Ovary (tissue), 9 donors: ENCODE data around the gene TMEM260. TPM values are rescaled to one million over a fixed set of nuclear protein-coding genes. Genes with fewer than 3 reads are reported as not detected.
A peak's percentile ranks its signal among the peaks of the same experiment; 100 is the strongest.

Experiments used
- DNase-seq, 5 donors: peaks; one replicate each; pipeline ENCODE4 v3.0.0-alpha.2; 2019 to 2020
- H3K27ac ChIP-seq, 2 donors: fragments of 200-600 bp; one replicate each; pipeline versions ENCODE4 v1.5.1 to v1.8.0; 2019 to 2022
- H3K27me3 ChIP-seq: fragments of 200-600 bp; one replicate; pipeline ENCODE4 v1.8.0; 2022
- H3K36me3 ChIP-seq: fragments of 200-600 bp; sonication (generic); one replicate; pipeline ENCODE4 v1.5.1; 2019
- H3K4me1 ChIP-seq: one replicate; pipeline ENCODE4 v1.8.1; 2013; ENCODE audit warnings: mild to moderate bottlenecking, moderate library complexity; ENCODE audit not compliant: insufficient read depth
- H3K4me3 ChIP-seq: fragments of 200-600 bp; sonication (generic); one replicate; pipeline ENCODE4 v1.5.1; 2017
- H3K9me3 ChIP-seq, 2 donors: fragments of 200-600 bp in 1 of 2; sonication (generic) in 1 of 2; one replicate each; pipeline versions ENCODE4 v1.5.1 to v1.8.1; 2013 to 2019; ENCODE audit warnings: mild to moderate bottlenecking in 1 of 2, moderate library complexity in 1 of 2
- CTCF ChIP-seq, 3 donors: fragments of 450-650 bp in 2 of 3; fragments of 200-600 bp in 1 of 3; IDR thresholded peaks; one replicate each; pipeline versions ENCODE4 v1.5.1 to v1.8.0; 2016 to 2022; ENCODE audit warnings: antibody characterized with exemption in 3 of 3, mild to moderate bottlenecking in 1 of 3
- EP300 ChIP-seq: sonication (generic); formaldehyde crosslinking; IDR thresholded peaks from one replicate; pipeline ENCODE4 v1.6.1; 2017; ENCODE audit warnings: antibody characterized with exemption
- POLR2A ChIP-seq: fragments of 450-650 bp; IDR thresholded peaks from one replicate; pipeline ENCODE4 v1.6.1; 2017; ENCODE audit warnings: antibody characterized with exemption, mild to moderate bottlenecking, moderate library complexity
- WGBS, 3 donors: extraction: QIAGEN DNeasy Blood & Tissue Kit in 1 of 3; methylation state at CpG; one replicate each; pipeline versions ENCODE4 v1.1.5 to v1.1.7; 2013 to 2017; 5-methylcytosine and 5-hydroxymethylcytosine counted together
- intact Hi-C, 4 donors: fragments of 100-400 bp; cut with DNase I; formaldehyde crosslinking; loops; one replicate each; pipeline versions ENCODE4 v1.11.0 to v1.15.1; 2022 to 2023
- polyA plus RNA-seq, 2 donors: library from polyadenylated mRNA; stranded (reverse); fragments of 200-250 nt in 1 of 2; fragments of 350-450 nt in 1 of 2; fragmentation: Illumina TruSeq in 1 of 2; extraction: RNeasy Lipid Tissue Mini Kit (QIAGEN cat#74804) in 1 of 2; gene quantifications; one replicate each; pipeline ENCODE4 v1.2.3, GENCODE V29; 2013 to 2014
- total RNA-seq, 7 donors: library from RNA; depleted of rRNA in 2 of 7; stranded (reverse); fragments of >200 nt in 2 of 7; fragmentation: NEBNext Ultra II Directional in 3 of 7; extraction: Animal tissue kit (Norgen Biotek cat#: 25700) in 3 of 7; gene quantifications; one replicate each; pipeline versions ENCODE4 v1.1.0 to v1.2.4, GENCODE V29; 2016 to 2023
- donor health status: DM: no; HTN: no; CAD: no; lungs with moderate emphysema.
- donor health status: DM: no; HTN: no; CAD: no.
- donor health status: Bipolar disorder and iron deficiency.
- donor health status: DM: yes; HTN: yes; CAD: no.
- donor health status: DM: no; HTN: no; CAD: no.
- donor health status: DM: yes; HTN: yes; CAD: no.

TMEM260 gene
- total and polyA plus RNA-seq, 9 donors: 12.8 to 28.1 (median 21.5) TPM

GRCh38 chr14:56569174-56569573, 10.4 kb upstream of the TMEM260 start:
- Histone ChIP-seq H3K27ac (no peak overlapping the region), H3K9me3 (no peaks in the 10 kb centered on the region), H3K4me1 (no peaks in the 10 kb centered on the region), H3K4me3 (no peak overlapping the region), H3K27me3 (no peaks in the 10 kb centered on the region), H3K36me3 (no peaks in the 10 kb centered on the region)
- DNase-seq: no peak
- intact Hi-C loops: loop anchor here in 1 of 4 donors (10.0 kb wide), 1 partner anchor 616 kb away; no protein-coding TSS in a partner anchor
- TF ChIP-seq POLR2A: no peak
- no peak for TF ChIP-seq EP300
- TF ChIP-seq CTCF (IDR thresholded peaks at IDR 0.05): no peak

- 64 to 77% (median 76%) methylated on average over 1 of the region's 1 CpG for WGBS, 3 donors
These were observed 9.3 kb upstream of the TMEM260 start for GRCh38 chr14:56570295-56570694.

GRCh38 chr14:56580221-56580711, 668 bp downstream of the TMEM260 start:
- DNase-seq: no peak
- Histone ChIP-seq H3K27ac (no peak overlapping the region), H3K27me3 (no peaks in the 10 kb centered on the region), H3K36me3 (no peaks in the 10 kb centered on the region), H3K4me3 (peak overlapping the region; percentile 86), H3K4me1 (peaks cover 13% of the 10 kb centered on the region), H3K9me3 (no peaks in the 10 kb centered on the region)
- 1 to 3% (median 2%) methylated on average over 10 of the region's 10 CpGs for WGBS, 3 donors
- intact Hi-C loops: no loop called here
- no peak for TF ChIP-seq CTCF (IDR thresholded peaks at IDR 0.05)
- no peak for TF ChIP-seq POLR2A
- no peak for TF ChIP-seq EP300

More at GRCh38 chr14:56570295-56570694, 9.3 kb upstream of the TMEM260 start:
- no peak for DNase-seq
- TF ChIP-seq CTCF (IDR thresholded peaks at IDR 0.05): no peak
- no peak for TF ChIP-seq POLR2A
- TF ChIP-seq EP300: no peak
- no peaks in the 10 kb centered on the region for H3K9me3 ChIP-seq
- intact Hi-C loops: no loop called here
- no peaks in the 10 kb centered on the region for H3K36me3 ChIP-seq
- H3K4me1 ChIP-seq: no peaks in the 10 kb centered on the region
- no peak overlapping the region for H3K27ac ChIP-seq
- H3K4me3 ChIP-seq: no peak overlapping the region
- no peaks in the 10 kb centered on the region for H3K27me3 ChIP-seq

GRCh38 chr14:56581041-56581727, 1.6 kb downstream of the TMEM260 start:
- DNase-seq: no peak
- intact Hi-C loops: no loop called here
- Histone ChIP-seq H3K27ac (no peak overlapping the region), H3K4me1 (peaks cover 13% of the 10 kb centered on the region), H3K4me3 (peak overlapping the region; percentile 86), H3K27me3 (no peaks in the 10 kb centered on the region), H3K9me3 (no peaks in the 10 kb centered on the region), H3K36me3 (no peaks in the 10 kb centered on the region)
- WGBS, 3 donors: 56 to 60% (median 56%) methylated on average over 6 of the region's 6 CpGs
- no peak for TF ChIP-seq EP300
- no peak for TF ChIP-seq POLR2A
- TF ChIP-seq CTCF (IDR thresholded peaks at IDR 0.05): no peak
